Effector memory CD4-positive, alpha-beta T cell (primary cell): Measurements from ENCODE around the gene ATG16L1.

ENCODE experiments used
- DNase-seq, 3 donors: peaks; one replicate each; pipeline ENCODE4 v3.0.0-alpha.2; 2020
- H3K27ac ChIP-seq: 2 replicates; pipeline ENCODE4 v1.7.0; 2013; ENCODE audit warnings: mild to moderate bottlenecking, low read length, moderate library complexity; ENCODE audit not compliant: insufficient read depth, poor library complexity, severe bottlenecking
- H3K27me3 ChIP-seq: replicated peaks from 2 replicates; pipeline ENCODE4 v1.7.0; 2013; ENCODE audit warnings: mild to moderate bottlenecking, low read length; ENCODE audit not compliant: insufficient read depth, control insufficient read depth, poor library complexity, severe bottlenecking
- H3K36me3 ChIP-seq: 2 replicates; pipeline ENCODE4 v1.7.0; 2013; ENCODE audit warnings: mild to moderate bottlenecking, low read length, moderate library complexity; ENCODE audit not compliant: control insufficient read depth, insufficient read depth
- H3K4me1 ChIP-seq: 2 replicates; pipeline ENCODE4 v1.7.0; 2013; ENCODE audit warnings: low read length, mild to moderate bottlenecking; ENCODE audit not compliant: control insufficient read depth, insufficient read depth, poor library complexity, severe bottlenecking
- H3K4me3 ChIP-seq: 2 replicates; pipeline ENCODE4 v1.7.0; 2013; ENCODE audit warnings: low read length, low read depth, mild to moderate bottlenecking; ENCODE audit not compliant: insufficient read depth, poor library complexity, severe bottlenecking
- H3K9me3 ChIP-seq: 2 replicates; pipeline ENCODE4 v1.7.0; 2013; ENCODE audit warnings: mild to moderate bottlenecking, low read length, moderate library complexity; ENCODE audit not compliant: control insufficient read depth

ATG16L1 gene

GRCh38 chr2:233211548-233211895, 40.0 kb upstream of the ATG16L1 start:
- Histone ChIP-seq H3K27ac (no peak overlapping the region), H3K9me3 (no peaks in the 10 kb centered on the region), H3K36me3 (peaks cover 19% of the 10 kb centered on the region), H3K27me3 (no peaks in the 10 kb centered on the region), H3K4me3 (no peak overlapping the region), H3K4me1 (no peaks in the 10 kb centered on the region)
- DNase-seq = no peak

- H3K4me3 ChIP-seq = no peak overlapping the region
- H3K9me3 ChIP-seq = no peaks in the 10 kb centered on the region
- H3K27ac ChIP-seq = no peak overlapping the region
- H3K36me3 ChIP-seq = peaks cover 6% of the 10 kb centered on the region
- no peaks in the 10 kb centered on the region for H3K27me3 ChIP-seq
- no peaks in the 10 kb centered on the region for H3K4me1 ChIP-seq
- DNase-seq = no peak
These were observed 38.5 kb upstream of the ATG16L1 start for GRCh38 chr2:233213011-233213410.

GRCh38 chr2:233213975-233214374, 37.5 kb upstream of the ATG16L1 start:
- H3K36me3 ChIP-seq = no peaks in the 10 kb centered on the region
- no peak overlapping the region for H3K4me3 ChIP-seq
- no peaks in the 10 kb centered on the region for H3K4me1 ChIP-seq
- H3K27me3 ChIP-seq = no peaks in the 10 kb centered on the region
- H3K27ac ChIP-seq = no peak overlapping the region
- no peak for DNase-seq
- H3K9me3 ChIP-seq = no peaks in the 10 kb centered on the region

- H3K4me3 ChIP-seq = no peak overlapping the region
- no peaks in the 10 kb centered on the region for H3K36me3 ChIP-seq
- no peak for DNase-seq
- no peaks in the 10 kb centered on the region for H3K4me1 ChIP-seq
- H3K9me3 ChIP-seq = no peaks in the 10 kb centered on the region
- H3K27me3 ChIP-seq = no peaks in the 10 kb centered on the region
- H3K27ac ChIP-seq = no peak overlapping the region
These were observed 33.5 kb upstream of the ATG16L1 start for GRCh38 chr2:233217892-233218377.

GRCh38 chr2:233218836-233219235, 32.6 kb upstream of the ATG16L1 start:
- H3K9me3 ChIP-seq = no peaks in the 10 kb centered on the region
- H3K27ac ChIP-seq = no peak overlapping the region
- no peak for DNase-seq
- no peak overlapping the region for H3K4me3 ChIP-seq
- no peaks in the 10 kb centered on the region for H3K36me3 ChIP-seq
- H3K4me1 ChIP-seq = no peaks in the 10 kb centered on the region
- H3K27me3 ChIP-seq = no peaks in the 10 kb centered on the region

GRCh38 chr2:233219848-233220247, 31.6 kb upstream of the ATG16L1 start:
- Histone ChIP-seq H3K4me3 (no peak overlapping the region), H3K9me3 (no peaks in the 10 kb centered on the region), H3K36me3 (no peaks in the 10 kb centered on the region), H3K27me3 (no peaks in the 10 kb centered on the region), H3K27ac (no peak overlapping the region), H3K4me1 (no peaks in the 10 kb centered on the region)
- no peak for DNase-seq

- DNase-seq = no peak
- no peaks in the 10 kb centered on the region for H3K27me3 ChIP-seq
These were observed 30.0 kb upstream of the ATG16L1 start for GRCh38 chr2:233221378-233222063.

GRCh38 chr2:233223059-233223894, 28.2 kb upstream of the ATG16L1 start:
- H3K9me3 ChIP-seq = no peaks in the 10 kb centered on the region
- H3K27me3 ChIP-seq = no peaks in the 10 kb centered on the region
- no peaks in the 10 kb centered on the region for H3K4me1 ChIP-seq
- H3K36me3 ChIP-seq = no peaks in the 10 kb centered on the region
- DNase-seq = no peak
- H3K4me3 ChIP-seq = no peak overlapping the region
- no peak overlapping the region for H3K27ac ChIP-seq

More at GRCh38 chr2:233221378-233222063, 30.0 kb upstream of the ATG16L1 start:
- Histone ChIP-seq H3K36me3 (no peaks in the 10 kb centered on the region), H3K27ac (no peak overlapping the region), H3K4me1 (no peaks in the 10 kb centered on the region), H3K4me3 (no peak overlapping the region), H3K9me3 (no peaks in the 10 kb centered on the region)

- H3K27me3 ChIP-seq = no peaks in the 10 kb centered on the region
- no peak for DNase-seq
- no peak overlapping the region for H3K27ac ChIP-seq
These were observed 26.0 kb upstream of the ATG16L1 start for GRCh38 chr2:233225230-233226068.

More at GRCh38 chr2:233225230-233226068, 26.0 kb upstream of the ATG16L1 start:
- Histone ChIP-seq H3K36me3 (no peaks in the 10 kb centered on the region), H3K4me3 (no peak overlapping the region), H3K4me1 (no peaks in the 10 kb centered on the region), H3K9me3 (no peaks in the 10 kb centered on the region)
